ENCODE data around the gene PCDH8.

The PCDH8 gene, protein sequence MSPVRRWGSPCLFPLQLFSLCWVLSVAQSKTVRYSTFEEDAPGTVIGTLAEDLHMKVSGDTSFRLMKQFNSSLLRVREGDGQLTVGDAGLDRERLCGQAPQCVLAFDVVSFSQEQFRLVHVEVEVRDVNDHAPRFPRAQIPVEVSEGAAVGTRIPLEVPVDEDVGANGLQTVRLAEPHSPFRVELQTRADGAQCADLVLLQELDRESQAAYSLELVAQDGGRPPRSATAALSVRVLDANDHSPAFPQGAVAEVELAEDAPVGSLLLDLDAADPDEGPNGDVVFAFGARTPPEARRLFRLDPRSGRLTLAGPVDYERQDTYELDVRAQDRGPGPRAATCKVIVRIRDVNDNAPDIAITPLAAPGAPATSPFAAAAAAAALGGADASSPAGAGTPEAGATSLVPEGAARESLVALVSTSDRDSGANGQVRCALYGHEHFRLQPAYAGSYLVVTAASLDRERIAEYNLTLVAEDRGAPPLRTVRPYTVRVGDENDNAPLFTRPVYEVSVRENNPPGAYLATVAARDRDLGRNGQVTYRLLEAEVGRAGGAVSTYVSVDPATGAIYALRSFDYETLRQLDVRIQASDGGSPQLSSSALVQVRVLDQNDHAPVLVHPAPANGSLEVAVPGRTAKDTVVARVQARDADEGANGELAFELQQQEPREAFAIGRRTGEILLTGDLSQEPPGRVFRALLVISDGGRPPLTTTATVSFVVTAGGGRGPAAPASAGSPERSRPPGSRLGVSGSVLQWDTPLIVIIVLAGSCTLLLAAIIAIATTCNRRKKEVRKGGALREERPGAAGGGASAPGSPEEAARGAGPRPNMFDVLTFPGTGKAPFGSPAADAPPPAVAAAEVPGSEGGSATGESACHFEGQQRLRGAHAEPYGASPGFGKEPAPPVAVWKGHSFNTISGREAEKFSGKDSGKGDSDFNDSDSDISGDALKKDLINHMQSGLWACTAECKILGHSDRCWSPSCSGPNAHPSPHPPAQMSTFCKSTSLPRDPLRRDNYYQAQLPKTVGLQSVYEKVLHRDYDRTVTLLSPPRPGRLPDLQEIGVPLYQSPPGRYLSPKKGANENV

GRCh38 chr13:52848455-52849195 is at the start of gene PCDH8:
Gene PCDH8, minus strand, starts transcription at chr13:52848640. Its CDS starts 204 bp downstream, at chr13:52848436.
- peak; percentile 85 for DNase-seq

DNA sequence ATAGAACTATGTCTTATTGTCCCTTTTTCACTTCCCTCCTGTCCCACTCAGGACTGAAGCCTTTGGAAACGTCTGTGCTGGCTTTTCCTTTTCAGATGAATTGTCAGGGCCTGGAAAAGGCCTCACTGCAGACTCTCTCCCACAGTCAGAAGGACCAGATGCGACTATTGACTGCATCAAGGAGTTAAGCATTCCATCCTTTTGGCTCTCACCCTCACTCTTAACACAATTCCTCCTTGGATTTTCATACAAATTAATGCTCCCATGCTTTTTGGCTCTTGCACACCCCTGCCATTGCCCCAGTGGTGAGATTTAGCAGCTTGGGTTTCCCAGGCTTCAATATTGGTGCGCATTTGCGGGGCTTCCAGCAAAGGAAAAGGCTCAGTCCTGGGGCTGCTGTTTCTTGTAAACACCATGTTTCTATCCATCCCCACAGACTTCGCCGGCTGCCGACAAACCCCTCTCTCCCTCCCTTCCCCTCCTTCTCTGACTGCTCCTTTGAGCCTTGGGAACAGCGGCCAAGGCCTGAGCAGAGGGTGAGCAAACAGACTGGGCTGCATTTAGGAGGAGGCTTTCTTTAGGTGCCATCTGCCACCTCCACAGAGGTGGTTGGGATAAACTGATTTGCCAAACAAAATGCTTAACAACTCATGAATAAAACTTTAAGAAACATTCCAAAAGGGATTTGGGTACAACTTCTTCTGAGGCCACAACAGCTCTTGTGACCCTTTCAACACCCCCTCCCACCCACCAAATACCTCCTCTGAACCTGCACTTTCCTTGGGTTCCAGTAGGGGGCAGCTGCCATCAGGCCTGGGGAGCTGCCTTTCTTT is 48.6 kb upstream of the PCDH8 start:
- DNase-seq = no peak

DNA sequence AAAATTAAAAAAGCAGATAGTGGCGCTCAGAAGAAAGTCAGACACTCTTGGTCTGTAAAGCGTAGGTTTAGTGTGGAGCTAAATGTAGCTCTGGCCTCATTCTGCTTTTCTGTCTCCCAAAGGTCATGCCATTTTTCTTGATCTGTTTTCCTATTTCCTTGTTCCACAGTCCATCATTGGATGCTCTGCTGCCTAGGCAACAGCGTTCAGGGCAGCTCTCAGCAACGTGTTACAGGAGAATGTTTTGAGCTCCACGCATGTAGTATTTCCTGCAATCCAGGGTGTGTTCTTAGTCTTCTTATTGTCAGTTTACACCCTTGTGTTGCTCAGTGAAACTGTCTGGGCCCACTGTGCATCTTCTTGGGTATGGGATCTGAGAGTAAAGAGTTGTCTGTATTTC is 46.0 kb upstream of the PCDH8 start:
- no peak for DNase-seq

GRCh38 chr13:52892925-52893324 is 44.5 kb upstream of the PCDH8 start:
- no peak for DNase-seq

GRCh38 chr13:52891706-52892105 is 43.3 kb upstream of the PCDH8 start:
- no peak for DNase-seq

DNA sequence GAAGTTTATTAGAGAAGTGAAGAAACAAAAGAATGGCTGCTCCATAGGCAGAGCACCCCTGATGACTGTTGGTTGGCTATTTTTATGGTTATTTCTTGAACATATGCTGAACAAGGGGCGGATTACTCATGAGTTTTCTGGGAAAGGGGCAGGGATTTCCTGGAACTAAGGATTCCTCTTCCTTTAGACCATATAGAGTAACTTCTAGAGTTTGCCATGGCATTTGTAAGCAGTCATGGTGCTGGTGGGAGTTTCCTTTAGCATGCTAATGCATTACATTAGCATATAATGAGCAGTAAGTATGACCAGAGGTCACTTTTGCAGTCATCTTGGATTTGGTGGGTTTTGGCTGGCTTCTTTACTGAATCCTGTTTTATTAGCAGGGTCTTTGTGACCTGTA is 38.7 kb upstream of the PCDH8 start:
- no peak for DNase-seq

DNA sequence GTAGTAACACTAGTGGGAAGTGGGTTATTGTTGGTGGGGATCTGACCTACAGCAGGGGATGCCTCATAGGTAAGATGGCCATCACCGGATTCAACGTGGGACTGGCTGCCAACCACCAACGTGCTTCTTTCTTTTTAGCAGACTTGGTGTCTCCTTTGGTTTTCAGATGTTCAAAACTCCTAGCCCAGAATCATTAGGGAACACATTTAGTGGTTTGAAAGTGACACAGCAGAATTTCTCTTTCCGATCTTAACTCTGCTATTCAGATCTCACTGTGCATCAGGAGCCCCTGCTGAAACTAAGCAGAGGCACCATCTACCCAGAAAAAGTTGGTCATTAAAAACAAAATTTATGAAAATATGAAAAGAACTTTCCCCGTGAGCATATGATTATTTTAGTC is 36.7 kb upstream of the PCDH8 start:
- no peak for DNase-seq

DNA sequence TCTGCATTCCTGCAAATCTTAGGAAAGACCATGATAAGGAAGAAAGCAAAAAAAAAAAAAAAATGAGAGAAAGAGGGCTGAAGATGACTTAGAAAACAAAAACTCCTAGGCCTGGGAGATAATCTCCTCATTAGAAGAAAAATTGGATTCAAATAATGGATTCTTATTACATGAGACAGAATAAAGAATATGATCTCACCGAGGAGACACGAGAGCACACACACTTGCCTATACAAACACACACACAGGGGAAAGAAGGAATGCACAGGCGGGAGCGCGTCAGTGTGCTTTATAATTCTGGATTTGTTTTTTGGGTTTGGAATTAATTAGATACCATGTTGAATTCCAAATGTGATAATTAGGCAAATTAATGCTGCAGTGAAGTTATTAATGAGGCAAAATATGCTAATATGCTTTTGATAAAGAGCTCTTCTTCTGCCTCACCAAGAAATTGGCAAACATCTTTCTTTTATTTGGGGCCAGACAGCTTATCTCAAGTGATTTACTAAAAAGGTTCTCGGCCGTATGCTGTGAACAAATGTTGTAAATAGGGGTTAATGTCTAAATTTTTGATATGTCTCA is 36.1 kb upstream of the PCDH8 start:
- DNase-seq = no peak

- DNase-seq = no peak
These were observed 34.3 kb upstream of the PCDH8 start for GRCh38 chr13:52882785-52883184.

DNA sequence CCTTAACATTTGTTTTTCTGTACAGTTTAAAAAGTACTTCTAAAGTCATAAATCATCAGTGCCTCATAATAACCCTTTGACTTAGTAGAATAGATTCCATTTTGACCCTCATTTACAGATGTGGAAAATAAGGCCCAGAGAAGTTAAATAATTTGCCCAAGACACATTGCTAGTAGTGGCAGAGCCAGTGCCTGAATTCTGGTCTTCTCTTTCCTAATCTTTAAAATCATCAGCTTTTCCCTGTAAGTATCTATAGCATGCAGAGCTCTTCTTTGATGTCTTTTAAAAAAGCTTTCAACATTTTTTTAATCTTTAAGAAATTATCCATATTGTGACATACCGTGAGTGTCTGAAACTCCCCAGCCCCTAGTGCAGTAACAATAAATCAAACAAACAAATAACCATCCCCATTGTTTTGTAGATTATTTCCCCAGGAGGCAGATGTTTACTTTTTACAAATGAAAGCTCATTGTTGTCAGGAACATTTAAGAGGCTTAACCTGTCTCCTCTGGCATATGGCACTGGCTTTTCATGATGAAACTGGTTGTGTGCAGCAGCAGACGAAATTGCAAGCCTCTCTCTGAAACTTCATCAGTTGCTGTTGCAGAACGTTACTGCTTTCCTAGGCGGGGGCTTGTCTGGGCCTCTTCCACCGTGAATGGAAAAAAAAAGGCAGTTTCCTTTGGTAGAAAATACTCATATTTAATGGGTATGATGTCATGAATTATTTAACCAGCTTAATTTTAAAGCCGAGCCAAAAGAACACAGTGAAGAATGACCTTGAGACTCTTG is 31.7 kb upstream of the PCDH8 start:
- DNase-seq = no peak

- DNase-seq = no peak
These were observed 30.4 kb upstream of the PCDH8 start for GRCh38 chr13:52878831-52879230.

DNA sequence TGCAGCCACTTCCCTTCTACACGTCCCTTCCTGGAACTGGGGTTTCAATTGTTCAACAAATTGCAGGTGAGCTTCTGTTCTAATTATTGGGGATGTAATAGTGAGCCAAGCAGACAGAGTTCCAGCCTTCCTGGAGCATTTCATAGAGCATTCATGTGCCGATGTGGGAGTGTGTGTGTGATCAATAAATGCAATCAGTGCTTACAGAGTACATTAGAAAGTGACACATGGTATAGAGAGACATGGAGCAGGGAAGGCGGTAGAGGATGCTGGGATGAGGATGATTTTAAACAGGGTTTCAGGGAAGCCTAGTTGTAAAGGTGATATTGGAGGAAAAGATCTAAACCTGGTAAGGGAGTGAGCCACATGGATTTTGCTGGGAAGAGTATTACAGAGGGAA is 21.7 kb upstream of the PCDH8 start:
- DNase-seq = no peak

DNA sequence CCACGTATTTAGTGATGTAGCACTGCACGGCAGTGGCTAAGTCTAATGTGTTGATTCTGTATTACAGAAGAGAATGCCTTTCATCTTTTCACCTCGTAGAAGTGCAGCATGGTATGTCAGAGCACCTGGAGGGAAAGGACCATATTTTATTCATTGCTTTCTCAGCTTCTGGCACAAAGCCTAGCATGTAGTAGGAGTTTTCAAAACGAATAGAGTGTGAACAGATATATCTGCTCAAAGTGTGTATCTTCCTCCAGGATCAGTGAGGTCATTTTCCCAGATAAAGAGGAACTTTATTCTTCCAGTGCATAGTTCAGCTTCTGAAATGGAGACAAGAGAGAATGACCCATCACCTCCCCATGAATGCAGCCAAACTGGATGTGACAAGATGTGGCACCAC is 21.2 kb upstream of the PCDH8 start:
- no peak for DNase-seq

- no peak for DNase-seq
These were observed 20.6 kb upstream of the PCDH8 start for GRCh38 chr13:52869050-52869449.

DNA sequence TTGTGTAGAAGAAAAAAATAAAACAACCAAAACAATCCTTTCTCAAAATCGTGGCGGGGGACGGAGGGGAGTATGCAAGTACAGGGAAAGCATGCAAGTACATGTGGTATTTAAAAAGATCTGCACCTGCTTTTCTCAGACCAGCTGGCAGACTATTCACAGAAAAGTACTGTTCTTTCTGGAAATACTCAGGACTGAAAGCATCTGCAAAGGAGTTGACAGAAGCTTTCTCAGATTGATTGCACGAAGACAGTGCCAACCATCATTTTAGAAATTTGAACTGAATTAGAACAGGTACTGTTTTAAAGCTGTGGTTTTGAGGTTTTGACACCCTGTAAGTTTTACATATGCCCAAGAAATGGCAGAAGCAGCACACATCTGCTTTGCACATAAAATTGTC is 19.8 kb upstream of the PCDH8 start:
- no peak for DNase-seq

GRCh38 chr13:52864941-52865340 is 16.5 kb upstream of the PCDH8 start:
- DNase-seq = no peak

- DNase-seq = no peak
These were observed 14.1 kb upstream of the PCDH8 start for GRCh38 chr13:52862358-52863206.

DNA sequence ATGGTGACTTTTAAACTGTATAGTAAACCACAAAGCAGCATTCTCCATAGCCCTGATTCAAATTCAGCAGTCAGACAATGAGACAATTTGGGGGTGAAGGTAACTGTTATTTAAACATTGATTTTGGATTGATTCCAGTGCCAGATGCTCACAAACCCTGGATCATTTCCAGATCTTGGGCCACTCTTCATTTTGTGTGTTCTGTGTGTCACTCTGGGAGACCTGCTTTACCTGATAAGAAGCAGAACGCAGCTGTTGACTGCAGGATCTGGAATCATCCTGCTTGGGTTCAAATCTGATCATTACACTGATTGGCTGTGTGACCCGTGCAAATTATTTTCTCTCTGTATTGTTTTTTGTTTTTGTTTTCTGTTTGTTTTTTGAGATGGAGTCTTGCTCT is 4.0 kb upstream of the PCDH8 start:
- no peak for DNase-seq

DNA sequence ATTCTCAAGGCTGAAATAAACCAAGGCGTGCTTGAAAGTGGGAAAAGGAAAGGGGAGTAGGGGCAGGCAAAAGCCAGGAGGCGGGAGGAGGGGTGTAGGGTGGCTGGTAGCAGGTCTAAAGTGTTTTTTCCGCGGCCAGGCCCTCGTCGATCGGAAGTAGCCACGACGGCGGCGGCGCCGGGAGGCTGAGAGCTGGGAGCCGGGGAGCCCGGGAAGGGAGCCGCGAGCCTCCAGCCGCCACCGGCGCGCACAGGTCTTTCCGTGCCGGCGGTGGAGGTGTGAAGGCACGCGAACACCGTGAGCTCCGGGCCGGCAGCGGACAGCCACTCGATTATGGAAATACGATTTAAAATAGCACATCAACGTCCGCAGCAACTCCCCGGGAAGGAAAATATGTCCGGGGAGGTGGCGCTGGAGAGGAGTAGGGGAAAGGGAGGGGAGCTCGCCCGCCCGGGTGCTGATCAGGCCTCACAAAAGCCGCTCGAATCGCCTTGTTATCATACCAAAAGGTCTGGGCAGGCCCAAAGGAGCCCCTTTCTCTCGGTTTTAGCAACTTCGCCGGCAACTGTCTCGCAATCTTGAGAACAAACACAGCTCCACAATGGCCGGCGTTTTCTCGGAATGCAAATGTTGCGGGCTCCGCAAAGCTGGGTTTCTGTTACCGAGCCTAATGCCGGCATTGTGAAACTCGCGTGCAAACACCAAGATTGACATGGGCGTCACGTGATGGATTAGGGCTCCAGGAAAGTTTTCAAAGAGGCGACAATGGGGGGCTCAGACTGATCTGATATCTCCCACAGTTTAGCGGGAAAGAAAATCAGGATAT is 2.9 kb upstream of the PCDH8 start:
- DNase-seq = peak; percentile 29
